K562 (cell line): ENCODE data around the gene TMEM108.

Source experiments
- AFF4 ChIP-seq: sonication (generic); formaldehyde crosslinking; IDR thresholded peaks from 2 replicates; pipeline ENCODE4 v1.8.0; 2023; ENCODE audit warnings: mild to moderate bottlenecking, missing genetic modification reagents
- CTCF ChIP-seq, 3 experiments: IDR thresholded peaks in 2 of 3; conservative IDR thresholded peaks in 1 of 3; 2 replicates each; pipeline ENCODE4 v1.5.1; 2011 to 2012; ENCODE audit warnings: low read length in 3 of 3, mild to moderate bottlenecking in 3 of 3, control low read depth in 2 of 3, improper control_type of control experiment in 1 of 3, inconsistent platforms in 1 of 3, low read depth in 1 of 3, mixed read lengths in 1 of 3, moderate library complexity in 1 of 3; ENCODE audit not compliant: insufficient read depth in 2 of 3
- EZH2 ChIP-seq: IDR thresholded peaks from 2 replicates; pipeline ENCODE4 v1.6.1; 2012; ENCODE audit warnings: low read depth, mild to moderate bottlenecking, inconsistent platforms, low read length, borderline replicate concordance
- GABPB1 ChIP-seq: sonication (generic); formaldehyde crosslinking; IDR thresholded peaks from 2 replicates; pipeline ENCODE4 v1.8.0; 2022; ENCODE audit warnings: mild to moderate bottlenecking, missing genetic modification reagents
- HIVEP1 ChIP-seq: fragments of 250-450 bp; sonication (Bioruptor Pico); IDR thresholded peaks from 2 replicates; pipeline ENCODE4 v1.4.0; 2020; ENCODE audit warnings: mild to moderate bottlenecking
- POLR2AphosphoS5 ChIP-seq: IDR thresholded peaks from 2 replicates; pipeline ENCODE4 v1.6.1; 2011; ENCODE audit warnings: mild to moderate bottlenecking, low read depth, low read length, moderate library complexity; ENCODE audit not compliant: control insufficient read depth, insufficient read depth
- RAD21 ChIP-seq, 2 experiments: fragments of 250-450 bp in 1 of 2; fragments of 450-650 bp in 1 of 2; sonication (Bioruptor Pico) in 1 of 2; formaldehyde crosslinking in 1 of 2; IDR thresholded peaks in 1 of 2; conservative IDR thresholded peaks in 1 of 2; 2 replicates each; pipeline versions ENCODE4 v1.4.0 to v1.8.0; 2020 to 2022; ENCODE audit warnings: mild to moderate bottlenecking in 2 of 2, moderate library complexity in 1 of 2
- RUNX1 ChIP-seq: sonication (generic); IDR thresholded peaks from 2 replicates; pipeline ENCODE4 v1.6.1; 2016; ENCODE audit warnings: antibody characterized with exemption, low read depth
- SAP30 ChIP-seq: fragments of 200-600 bp; sonication (generic); IDR thresholded peaks from 2 replicates; pipeline ENCODE4 v1.6.1; 2012; ENCODE audit warnings: borderline replicate concordance, low read depth, mild to moderate bottlenecking, moderate library complexity, low read length, control low read depth, inconsistent platforms; ENCODE audit not compliant: insufficient read depth, poor library complexity, severe bottlenecking
- U2AF2 ChIP-seq: fragments of 200-400 bp; formaldehyde crosslinking; optimal IDR thresholded peaks from 2 replicates; pipeline ENCODE3; 2017; ENCODE audit warnings: low read depth, mild to moderate bottlenecking, low read length
- ZBTB33 ChIP-seq: sonication (generic); formaldehyde crosslinking; IDR thresholded peaks from 2 replicates; pipeline ENCODE4 v1.8.1; 2023; ENCODE audit warnings: mild to moderate bottlenecking, missing genetic modification reagents

GRCh38 chr3:133367956-133368355, 329.8 kb downstream of the TMEM108 start:
- TF ChIP-seq RAD21 (CRISPR knock-in tag; conservative IDR thresholded peaks at IDR 0.05 in 1 of 2, IDR thresholded peaks at IDR 0.05 in 1 of 2) (no peak), SAP30 (no peak), CTCF (IDR thresholded peaks at IDR 0.05 in 2 of 3, conservative IDR thresholded peaks at IDR 0.05 in 1 of 3; ENCODE audit: insufficient read depth in 2 of 3, low read depth in 1 of 3, low read length in 3 of 3) (no peak), AFF4 (CRISPR knock-in tag) (no peak), HIVEP1 (CRISPR knock-in tag) (no peak), EZH2 (no peak), GABPB1 (CRISPR knock-in tag) (no peak), ZBTB33 (CRISPR knock-in tag) (no peak), U2AF2 (no peak), RUNX1 (no peak), POLR2AphosphoS5 (no peak)
